Neutrophil (primary cell): Measurements from ENCODE around the gene RNF133.

ENCODE experiments used
- H3K27ac ChIP-seq: fragments of 200-600 bp; sonication (generic); 2 replicates; pipeline ENCODE4 v1.5.1; 2016; ENCODE audit warnings: mild to moderate bottlenecking, moderate library complexity
- H3K27me3 ChIP-seq: fragments of 200-600 bp; sonication (generic); 2 replicates; pipeline ENCODE4 v1.6.0; 2016; ENCODE audit warnings: mild to moderate bottlenecking
- H3K36me3 ChIP-seq: fragments of 200-600 bp; sonication (generic); 2 replicates; pipeline ENCODE4 v1.5.1; 2017
- H3K4me1 ChIP-seq, 2 experiments: fragments of 200-600 bp in 1 of 2; sonication (generic) in 1 of 2; 1 replicate in 1 of 2; 2 replicates in 1 of 2; pipeline versions ENCODE4 v1.5.1 to v1.6.1; 2013 to 2016; ENCODE audit warnings: low read depth in 1 of 2, low read length in 1 of 2, mild to moderate bottlenecking in 1 of 2, moderate library complexity in 1 of 2; ENCODE audit not compliant: control insufficient read depth in 1 of 2, insufficient read depth in 1 of 2
- H3K4me3 ChIP-seq, 2 experiments: fragments of 200-600 bp in 1 of 2; sonication (generic) in 1 of 2; 1 replicate in 1 of 2; 2 replicates in 1 of 2; pipeline ENCODE4 v1.5.1; 2013 to 2016; ENCODE audit warnings: low read depth in 1 of 2, low read length in 1 of 2, mild to moderate bottlenecking in 1 of 2, moderate library complexity in 1 of 2
- H3K9me3 ChIP-seq: fragments of 200-600 bp; sonication (generic); 2 replicates; pipeline ENCODE4 v1.5.1; 2016
- CTCF ChIP-seq: fragments of 200-600 bp; sonication (generic); IDR thresholded peaks from 2 replicates; pipeline ENCODE4 v1.5.1; 2016; ENCODE audit warnings: antibody characterized with exemption

The RNF133 gene

DNA sequence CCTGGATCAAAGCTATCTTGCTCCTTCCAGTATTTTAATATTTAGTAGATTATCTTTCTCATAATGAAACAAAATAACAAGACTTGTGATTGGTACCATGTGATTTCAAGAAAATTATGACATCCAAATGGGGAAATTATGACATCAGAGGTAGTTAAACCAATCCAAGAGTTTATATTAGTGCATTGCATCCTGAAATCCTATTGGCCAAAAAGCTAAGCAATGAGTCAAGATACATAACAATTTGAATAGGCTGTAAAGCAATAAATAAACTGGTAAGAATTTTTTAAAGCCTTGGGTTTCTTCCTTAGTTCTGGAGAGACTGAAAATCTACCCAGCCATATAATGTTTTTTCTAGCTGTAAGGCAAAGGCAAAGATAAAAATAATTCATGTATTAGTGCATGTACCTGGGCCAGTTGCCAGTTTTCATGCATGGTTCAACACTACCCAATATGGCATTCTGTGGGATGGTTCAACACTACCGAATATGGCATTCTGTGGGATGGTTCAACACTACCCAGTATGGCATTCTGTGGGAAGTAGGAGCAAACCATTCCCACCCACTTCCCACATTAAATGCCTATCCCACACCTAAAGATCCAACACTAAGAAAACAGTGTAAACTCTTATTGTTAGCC, 4.1 kb upstream of the RNF133 start, which contains the start of gene RNF148:
RNF148 (minus strand) TSS at position 51 of the 639 bp plus-strand sequence. CDS start 172 bp downstream, outside the sequence.
- no peaks in the 10 kb centered on the region for H3K27me3 ChIP-seq
- no peak for TF ChIP-seq CTCF
- no peak within 1 kb of the TSS for H3K27ac ChIP-seq
- no peaks in the 10 kb centered on the region for H3K36me3 ChIP-seq
- no peaks in the 10 kb centered on the region for H3K4me1 ChIP-seq
- H3K9me3 ChIP-seq, result no peaks in the 10 kb centered on the region
- no peak within 1 kb of the TSS for H3K4me3 ChIP-seq

DNA sequence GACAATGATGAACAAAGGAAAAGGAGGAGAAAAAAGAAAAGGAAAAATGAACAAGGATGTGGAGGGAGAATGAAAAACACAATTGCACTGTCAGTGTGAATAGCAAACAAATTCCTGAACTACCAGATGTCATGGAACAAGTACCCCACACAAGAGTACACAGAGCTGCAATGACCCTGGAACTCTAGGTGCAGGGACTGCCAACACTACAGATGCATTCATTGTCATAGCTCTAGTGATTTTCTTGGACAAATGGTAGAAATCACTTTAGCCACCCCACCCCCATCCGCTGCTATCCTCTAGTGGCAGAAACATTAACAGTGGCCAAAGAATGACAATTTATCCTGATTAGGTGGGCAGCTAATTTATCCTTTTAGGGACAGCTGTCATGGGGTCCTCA, 3.1 kb downstream of the RNF133 start:
- no peak for TF ChIP-seq CTCF
- H3K4me1 ChIP-seq, result no peaks in the 10 kb centered on the region
- no peaks in the 10 kb centered on the region for H3K9me3 ChIP-seq
- no peaks in the 10 kb centered on the region for H3K36me3 ChIP-seq
- H3K27ac ChIP-seq, result no peak overlapping the region
- no peaks in the 10 kb centered on the region for H3K27me3 ChIP-seq
- no peak overlapping the region for H3K4me3 ChIP-seq

- Histone ChIP-seq H3K27ac (no peak overlapping the region), H3K36me3 (no peaks in the 10 kb centered on the region), H3K4me3 (no peak overlapping the region), H3K27me3 (no peaks in the 10 kb centered on the region), H3K4me1 (no peaks in the 10 kb centered on the region), H3K9me3 (no peaks in the 10 kb centered on the region)
- TF ChIP-seq CTCF, result no peak
Observed at GRCh38 chr7:122694697-122695096, 4.2 kb downstream of the RNF133 start.

DNA sequence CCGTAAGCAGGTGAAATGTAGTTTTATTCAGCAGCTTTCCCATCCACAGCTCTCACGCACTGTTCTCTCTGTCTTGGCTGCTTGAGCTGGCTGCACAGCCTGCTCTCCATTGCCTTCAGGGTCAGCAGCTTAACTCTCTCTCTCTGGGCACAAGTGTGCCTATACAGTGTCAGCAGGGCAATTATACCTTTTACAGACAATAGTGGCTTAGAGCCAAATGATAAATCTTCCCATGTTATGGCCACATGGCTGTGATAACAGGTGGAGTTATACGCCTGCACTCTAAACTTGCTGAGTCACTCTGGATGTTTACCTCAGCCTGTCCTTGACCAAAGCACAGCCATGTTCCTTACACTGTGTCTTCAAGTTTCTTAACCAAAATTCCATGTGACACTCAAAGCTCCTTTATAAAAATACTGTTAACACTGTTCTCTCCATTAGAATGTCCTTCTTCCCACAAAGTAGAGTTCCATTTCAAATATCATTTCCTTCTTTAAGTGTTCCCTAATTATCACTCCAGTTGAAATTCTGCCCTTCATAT, 6.1 kb downstream of the RNF133 start:
- TF ChIP-seq CTCF, result no peak
- Histone ChIP-seq H3K9me3 (no peaks in the 10 kb centered on the region), H3K27me3 (no peaks in the 10 kb centered on the region), H3K36me3 (no peaks in the 10 kb centered on the region), H3K27ac (no peak overlapping the region), H3K4me1 (no peaks in the 10 kb centered on the region), H3K4me3 (no peak overlapping the region)

- H3K4me3 ChIP-seq, result no peak overlapping the region
- no peaks in the 10 kb centered on the region for H3K9me3 ChIP-seq
- TF ChIP-seq CTCF, result no peak
- no peaks in the 10 kb centered on the region for H3K36me3 ChIP-seq
- no peaks in the 10 kb centered on the region for H3K27me3 ChIP-seq
- no peaks in the 10 kb centered on the region for H3K4me1 ChIP-seq
- no peak overlapping the region for H3K27ac ChIP-seq
Observed at GRCh38 chr7:122691569-122692235, 7.2 kb downstream of the RNF133 start.
